ENCODE data around the gene RTKN. TPM values are rescaled to one million over a fixed set of nuclear protein-coding genes. Genes with fewer than 3 reads are reported as not detected.
"Not testable (repeated sequence)": the region's sequence is repeated elsewhere in the genome, so short reads cannot be mapped to it uniquely, and the experiment has no call there.

Gene RTKN
- total and polyA plus RNA-seq, 5 donors from 2014 or later = 0.34 to 0.39 (median 0.34) TPM; not detected in 2

DNA sequence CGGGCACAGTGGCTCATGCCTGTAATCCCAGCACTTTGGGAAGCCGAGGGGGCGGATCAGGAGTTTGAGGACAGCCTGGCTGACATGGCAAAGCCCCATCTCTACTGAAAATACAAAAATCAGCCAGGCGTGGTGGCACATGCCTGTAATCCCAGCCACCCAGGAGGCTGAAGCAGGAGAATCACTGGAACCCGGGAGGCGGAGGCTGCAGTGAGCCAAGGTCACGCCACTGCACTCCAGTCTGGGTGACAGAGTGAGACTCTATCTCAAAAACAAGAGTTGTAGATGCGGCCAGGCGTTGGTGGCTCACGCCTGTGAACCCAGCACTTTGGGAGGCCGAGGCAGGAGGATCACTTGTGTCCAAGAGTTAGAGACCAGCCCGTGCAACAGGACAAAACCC, 29.0 kb upstream of the RTKN start:
- ATAC-seq (ENCODE audit: low read depth in 2 of 2); H3K9me3 Mint-ChIP-seq; H3K27me3 ChIP-seq (ENCODE audit: control insufficient read depth, insufficient read depth, low read length); H3K9me3 ChIP-seq (ENCODE audit: control insufficient read depth in 2 of 2, low read length in 2 of 2); H3K27ac ChIP-seq (ENCODE audit: insufficient read depth, low read length, poor library complexity, severe bottlenecking); DNase-seq; H3K4me3 ChIP-seq (ENCODE audit: low read depth, low read length); H3K27me3 Mint-ChIP-seq: not testable (repeated sequence)
- H3K4me1 Mint-ChIP-seq = peaks cover 5 to 32% (median 19%) of the 10 kb centered on the region in 4 donors
- H3K4me3 Mint-ChIP-seq = peak overlapping the region; percentile 69 to 83 (median 74)
- peaks cover 30% of the 10 kb centered on the region for H3K4me1 ChIP-seq (ENCODE audit: control insufficient read depth, insufficient read depth, low read length, poor library complexity, severe bottlenecking)
- H3K36me3 Mint-ChIP-seq = peaks cover 16% of the 10 kb centered on the region
- peaks cover 15% of the 10 kb centered on the region for H3K36me3 ChIP-seq (ENCODE audit: control insufficient read depth, insufficient read depth, low read length)
- H3K27ac Mint-ChIP-seq = peak overlapping the region in 2 of 3 donors; percentile 76 to 84

DNA sequence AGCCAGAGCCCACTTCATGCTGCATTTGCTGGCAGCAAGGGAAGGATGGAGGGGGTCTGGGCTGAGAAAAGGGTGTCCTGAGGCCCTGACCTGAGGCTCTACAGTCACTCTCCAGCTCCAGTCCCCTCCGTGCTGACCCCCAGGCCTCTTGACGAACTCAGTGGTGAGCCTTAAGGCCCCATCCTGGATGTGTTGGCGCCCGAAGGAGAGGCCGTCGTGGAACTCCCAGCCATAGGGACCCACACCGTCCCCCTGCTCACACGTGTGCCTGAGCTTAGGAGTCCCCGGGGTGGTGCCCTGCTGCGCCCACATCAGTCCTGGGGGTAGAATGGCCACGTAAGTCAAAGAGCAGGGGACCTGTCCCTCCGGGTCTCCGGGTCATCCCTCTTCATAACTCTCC, 22.7 kb upstream of the RTKN start:
- H3K4me3 Mint-ChIP-seq = peak overlapping the region; percentile 88 to 98 (median 97)
- H3K36me3 Mint-ChIP-seq = no peaks in the 10 kb centered on the region
- Histone ChIP-seq H3K27ac (ENCODE audit: insufficient read depth, low read length, poor library complexity, severe bottlenecking) (peak overlapping the region; percentile 79), H3K36me3 (ENCODE audit: control insufficient read depth, insufficient read depth, low read length) (peaks cover 6% of the 10 kb centered on the region), H3K4me3 (ENCODE audit: low read depth, low read length) (peak overlapping the region; percentile 53), H3K9me3 (ENCODE audit: control insufficient read depth in 2 of 2, low read length in 2 of 2) (no peaks in the 10 kb centered on the region), H3K27me3 (ENCODE audit: control insufficient read depth, insufficient read depth, low read length) (no peaks in the 10 kb centered on the region), H3K4me1 (ENCODE audit: control insufficient read depth, insufficient read depth, low read length, poor library complexity, severe bottlenecking) (peaks cover 16% of the 10 kb centered on the region)
- ATAC-seq (ENCODE audit: low read depth in 2 of 2) (no peak), DNase-seq (no peak)
- no peaks in the 10 kb centered on the region for H3K27me3 Mint-ChIP-seq
- H3K4me1 Mint-ChIP-seq = peaks cover 0 to 38% (median 13%) of the 10 kb centered on the region in 4 donors
- H3K9me3 Mint-ChIP-seq = no peaks in the 10 kb centered on the region
- H3K27ac Mint-ChIP-seq = peak overlapping the region in 2 of 3 donors; percentile 62 to 98

- Histone ChIP-seq H3K36me3 (ENCODE audit: control insufficient read depth, insufficient read depth, low read length) (peaks cover 6% of the 10 kb centered on the region), H3K27ac (ENCODE audit: insufficient read depth, low read length, poor library complexity, severe bottlenecking) (no peak overlapping the region), H3K4me1 (ENCODE audit: control insufficient read depth, insufficient read depth, low read length, poor library complexity, severe bottlenecking) (peaks cover 26% of the 10 kb centered on the region), H3K27me3 (ENCODE audit: control insufficient read depth, insufficient read depth, low read length) (no peaks in the 10 kb centered on the region), H3K9me3 (ENCODE audit: control insufficient read depth in 2 of 2, low read length in 2 of 2) (no peaks in the 10 kb centered on the region), H3K4me3 (ENCODE audit: low read depth, low read length) (no peak overlapping the region)
- Mint-ChIP-seq H3K27me3 (no peaks in the 10 kb centered on the region), H3K4me1 (peaks cover 5 to 53% (median 19%) of the 10 kb centered on the region in 4 donors), H3K36me3 (no peaks in the 10 kb centered on the region), H3K4me3 (peak overlapping the region; percentile 76 to 96 (median 91)), H3K27ac (no peak overlapping the region), H3K9me3 (no peaks in the 10 kb centered on the region)
- DNase-seq (no peak), ATAC-seq (ENCODE audit: low read depth in 2 of 2) (no peak)
These were observed 21.0 kb upstream of the RTKN start for GRCh38 chr2:74462786-74463105.

DNA sequence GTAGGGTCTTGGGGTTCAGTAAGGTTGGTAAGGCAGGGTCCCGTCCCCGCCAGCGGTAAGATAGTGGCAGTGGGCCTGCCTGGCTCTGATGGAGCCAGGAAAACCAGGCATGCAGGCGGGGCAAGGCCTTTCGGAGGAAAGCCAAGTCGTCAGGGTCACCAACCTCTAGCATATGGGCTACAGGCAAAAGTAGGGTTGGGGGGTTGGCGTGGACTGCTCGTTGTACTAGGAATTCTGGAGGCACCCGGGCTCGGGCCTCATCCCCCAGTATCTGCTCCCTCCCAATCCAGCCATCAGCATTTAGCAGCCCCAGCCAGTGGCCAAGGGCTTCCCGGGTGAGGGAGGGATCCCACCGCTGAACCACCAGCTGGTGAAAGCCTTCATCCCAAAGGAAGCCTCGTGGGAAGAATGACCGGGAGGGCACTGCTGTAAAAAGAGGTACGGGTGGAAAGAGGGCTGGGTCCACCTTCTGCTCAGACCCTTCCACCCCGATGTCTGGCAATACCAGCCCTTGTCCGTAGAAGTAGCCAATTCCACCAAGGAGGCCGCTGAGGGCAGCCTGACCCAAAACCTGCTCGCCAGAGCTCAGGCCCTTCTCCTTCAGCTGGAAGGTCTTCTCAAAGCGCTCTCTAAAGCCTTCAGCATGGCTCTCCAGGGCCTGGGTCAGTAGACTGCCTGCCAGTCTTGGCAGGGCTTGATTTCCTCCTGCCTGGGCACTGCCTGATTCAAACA, 20.5 kb upstream of the RTKN start:
- Mint-ChIP-seq H3K4me3 (peak overlapping the region in 2 of 4 donors; percentile 76 to 92), H3K27me3 (no peaks in the 10 kb centered on the region), H3K4me1 (peaks cover 5 to 56% (median 21%) of the 10 kb centered on the region in 4 donors), H3K9me3 (no peaks in the 10 kb centered on the region), H3K27ac (no peak overlapping the region), H3K36me3 (no peaks in the 10 kb centered on the region)
- H3K36me3 ChIP-seq (ENCODE audit: control insufficient read depth, insufficient read depth, low read length) = peaks cover 6% of the 10 kb centered on the region
- no peaks in the 10 kb centered on the region for H3K9me3 ChIP-seq (ENCODE audit: control insufficient read depth in 2 of 2, low read length in 2 of 2)
- ATAC-seq (ENCODE audit: low read depth in 2 of 2) (no peak), DNase-seq (no peak)
- no peaks in the 10 kb centered on the region for H3K27me3 ChIP-seq (ENCODE audit: control insufficient read depth, insufficient read depth, low read length)
- peaks cover 27% of the 10 kb centered on the region for H3K4me1 ChIP-seq (ENCODE audit: control insufficient read depth, insufficient read depth, low read length, poor library complexity, severe bottlenecking)
- no peak overlapping the region for H3K4me3 ChIP-seq (ENCODE audit: low read depth, low read length)
- no peak overlapping the region for H3K27ac ChIP-seq (ENCODE audit: insufficient read depth, low read length, poor library complexity, severe bottlenecking)

DNA sequence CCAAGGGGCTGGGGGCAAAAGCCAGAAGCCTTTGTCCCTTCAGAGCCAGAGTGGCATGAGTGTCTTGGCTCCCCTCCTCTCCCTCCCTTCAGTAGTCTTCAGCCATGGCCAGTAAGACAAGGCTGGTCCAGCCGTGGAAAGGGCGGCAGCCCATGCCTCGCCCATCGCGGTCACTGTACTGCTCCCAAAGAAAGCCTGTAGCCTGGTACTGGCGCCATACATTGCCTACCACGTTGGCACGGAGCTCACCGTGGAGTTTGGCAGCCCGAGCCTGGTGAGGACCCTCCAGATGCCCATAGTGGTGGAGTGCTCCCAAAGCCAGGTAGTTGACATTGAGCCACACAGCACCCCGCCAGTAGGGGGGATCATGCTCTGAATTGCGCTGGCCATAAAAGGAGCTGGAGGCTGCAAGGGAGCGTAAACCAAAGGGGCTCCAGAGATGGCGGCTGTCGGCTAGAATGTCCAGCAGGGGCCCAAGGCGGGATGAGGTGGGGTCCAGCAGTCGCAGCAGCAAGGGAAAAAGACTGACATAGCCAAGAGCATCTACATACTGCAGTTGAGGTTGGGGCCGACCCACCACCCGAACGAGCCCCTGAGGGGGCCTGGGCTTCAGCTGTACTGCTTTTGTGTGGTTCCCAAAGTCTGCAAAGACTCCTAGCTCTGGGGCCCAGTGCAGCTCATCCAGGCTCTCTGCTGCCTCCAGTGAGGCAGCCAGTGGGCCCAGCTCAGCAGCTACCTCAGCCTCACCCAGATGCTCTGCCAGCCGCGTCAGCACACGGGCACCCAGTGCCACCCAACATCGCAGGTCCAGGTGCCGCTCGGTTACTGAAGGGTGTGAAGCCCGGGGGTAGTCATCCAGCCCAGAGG, 19.7 kb upstream of the RTKN start:
- no peak overlapping the region for H3K4me3 ChIP-seq (ENCODE audit: low read depth, low read length)
- H3K9me3 Mint-ChIP-seq = no peaks in the 10 kb centered on the region
- no peaks in the 10 kb centered on the region for H3K27me3 Mint-ChIP-seq
- no peaks in the 10 kb centered on the region for H3K27me3 ChIP-seq (ENCODE audit: control insufficient read depth, insufficient read depth, low read length)
- H3K4me3 Mint-ChIP-seq = peak overlapping the region in 3 of 4 donors; percentile 46 to 87 (median 78)
- H3K4me1 ChIP-seq (ENCODE audit: control insufficient read depth, insufficient read depth, low read length, poor library complexity, severe bottlenecking) = peaks cover 35% of the 10 kb centered on the region
- H3K36me3 ChIP-seq (ENCODE audit: control insufficient read depth, insufficient read depth, low read length) = peaks cover 6% of the 10 kb centered on the region
- H3K36me3 Mint-ChIP-seq = peaks cover under 1% of the 10 kb centered on the region
- no peak overlapping the region for H3K27ac Mint-ChIP-seq
- DNase-seq (peak in 1 of 3 donors; percentile 27), ATAC-seq (ENCODE audit: low read depth in 2 of 2) (no peak)
- no peaks in the 10 kb centered on the region for H3K9me3 ChIP-seq (ENCODE audit: control insufficient read depth in 2 of 2, low read length in 2 of 2)
- peaks cover 5 to 64% (median 28%) of the 10 kb centered on the region in 4 donors for H3K4me1 Mint-ChIP-seq
- no peak overlapping the region for H3K27ac ChIP-seq (ENCODE audit: insufficient read depth, low read length, poor library complexity, severe bottlenecking)

DNA sequence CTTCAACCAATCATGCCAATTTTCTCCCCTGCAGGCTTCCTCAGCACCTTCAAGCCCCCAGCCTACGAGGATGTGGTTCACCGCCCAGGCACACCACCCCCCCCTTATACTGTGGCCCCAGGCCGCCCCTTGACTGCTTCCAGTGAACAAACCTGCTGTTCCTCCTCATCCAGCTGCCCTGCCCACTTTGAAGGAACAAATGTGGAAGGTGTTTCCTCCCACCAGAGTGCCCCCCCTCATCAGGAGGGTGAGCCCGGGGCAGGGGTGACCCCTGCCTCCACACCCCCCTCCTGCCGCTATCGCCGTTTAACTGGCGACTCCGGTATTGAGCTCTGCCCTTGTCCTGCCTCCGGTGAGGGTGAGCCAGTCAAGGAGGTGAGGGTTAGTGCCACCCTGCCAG, 18.4 kb upstream of the RTKN start:
- H3K27me3 Mint-ChIP-seq; H3K9me3 ChIP-seq (ENCODE audit: control insufficient read depth in 2 of 2, low read length in 2 of 2); H3K36me3 ChIP-seq (ENCODE audit: control insufficient read depth, insufficient read depth, low read length); H3K27me3 ChIP-seq (ENCODE audit: control insufficient read depth, insufficient read depth, low read length); ATAC-seq (ENCODE audit: low read depth in 2 of 2); H3K4me3 ChIP-seq (ENCODE audit: low read depth, low read length); H3K27ac Mint-ChIP-seq; H3K9me3 Mint-ChIP-seq; H3K27ac ChIP-seq (ENCODE audit: insufficient read depth, low read length, poor library complexity, severe bottlenecking); DNase-seq; H3K36me3 Mint-ChIP-seq: not testable (repeated sequence)
- H3K4me1 ChIP-seq (ENCODE audit: control insufficient read depth, insufficient read depth, low read length, poor library complexity, severe bottlenecking) = peaks cover 43% of the 10 kb centered on the region
- H3K4me3 Mint-ChIP-seq = peak overlapping the region; percentile 78 to 98 (median 96)
- H3K4me1 Mint-ChIP-seq = peaks cover 5 to 67% (median 31%) of the 10 kb centered on the region in 4 donors

- not testable (repeated sequence) for DNase-seq; H3K9me3 Mint-ChIP-seq; H3K36me3 ChIP-seq (ENCODE audit: control insufficient read depth, insufficient read depth, low read length); H3K9me3 ChIP-seq (ENCODE audit: control insufficient read depth in 2 of 2, low read length in 2 of 2); H3K27me3 ChIP-seq (ENCODE audit: control insufficient read depth, insufficient read depth, low read length); H3K36me3 Mint-ChIP-seq; H3K27me3 Mint-ChIP-seq; ATAC-seq (ENCODE audit: low read depth in 2 of 2)
- Mint-ChIP-seq H3K27ac (peak overlapping the region; percentile 88 to 99 (median 99)), H3K4me3 (peak overlapping the region; percentile 95 to 98 (median 97)), H3K4me1 (peaks cover 11 to 71% (median 35%) of the 10 kb centered on the region in 4 donors)
- peaks cover 44% of the 10 kb centered on the region for H3K4me1 ChIP-seq (ENCODE audit: control insufficient read depth, insufficient read depth, low read length, poor library complexity, severe bottlenecking)
- peak overlapping the region; percentile 99 for H3K27ac ChIP-seq (ENCODE audit: insufficient read depth, low read length, poor library complexity, severe bottlenecking)
- H3K4me3 ChIP-seq (ENCODE audit: low read depth, low read length) = peak overlapping the region; percentile 10
These were observed 17.9 kb upstream of the RTKN start for GRCh38 chr2:74459503-74460118.

Data from CD4-positive, CD25-positive, alpha-beta regulatory T cell (primary cell).